HG02588 (cell line): Measurements from ENCODE around the gene HES3.

Experiments used
- ATAC-seq: cut with Tn5 transposase; IDR thresholded peaks from one replicate; pipeline ENCODE4 v1.9.1; 2021; ENCODE audit warnings: mild to moderate bottlenecking, moderate library complexity; ENCODE audit not compliant: unreplicated experiment

HES3 gene

GRCh38 chr1:6245086-6245868 is 1.3 kb downstream of the HES3 start:
- no peak for ATAC-seq

- no peak for ATAC-seq
These were observed 2.0 kb downstream of the HES3 start for GRCh38 chr1:6245869-6246496.

DNA sequence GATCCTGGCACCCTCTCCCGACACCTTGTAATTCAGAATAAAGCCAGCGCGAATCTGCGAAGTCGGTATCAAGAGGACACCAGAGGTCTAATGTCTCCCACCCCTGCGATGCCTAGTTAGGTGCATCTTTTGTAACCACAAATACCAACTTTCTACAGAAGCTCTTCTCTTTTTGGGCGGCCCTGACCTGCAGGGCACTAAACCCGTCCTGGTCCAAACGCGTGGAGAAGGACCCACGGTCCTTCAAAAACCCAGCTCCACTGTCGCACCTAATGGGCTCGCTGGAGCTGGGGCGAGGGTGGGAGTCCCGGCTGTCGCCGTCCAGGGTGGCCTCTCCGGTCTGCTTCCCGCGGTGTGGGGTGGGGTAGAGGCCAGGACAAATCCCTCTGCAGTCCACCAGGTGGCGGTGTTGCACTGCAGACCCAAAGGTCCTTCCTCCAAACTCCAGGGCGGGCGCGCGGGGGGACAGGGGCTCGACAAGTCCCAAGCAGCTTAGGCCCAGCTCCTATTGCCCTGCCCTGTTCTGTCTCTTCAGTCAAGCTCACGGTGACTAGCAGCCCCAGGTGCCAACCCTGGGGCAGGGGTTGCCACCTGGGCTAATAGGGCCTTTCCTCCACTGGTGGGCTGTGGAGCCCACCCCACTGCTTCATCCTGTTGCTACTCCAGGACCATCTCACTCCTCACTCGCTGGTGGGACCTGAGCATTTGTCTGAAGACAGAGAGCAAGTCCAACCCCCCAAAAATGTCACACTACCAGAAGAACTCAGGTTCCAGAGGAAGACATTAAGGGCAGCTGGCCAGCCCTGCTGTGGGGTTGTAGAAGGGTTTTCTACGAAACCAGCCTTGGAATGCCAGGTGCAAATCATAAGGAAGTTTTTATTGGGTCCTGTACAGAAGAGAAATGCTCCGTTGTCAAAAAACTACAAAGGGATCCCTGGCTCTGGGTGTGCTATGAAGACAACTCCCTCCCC is 2.8 kb downstream of the HES3 start:
- ATAC-seq = no peak

DNA sequence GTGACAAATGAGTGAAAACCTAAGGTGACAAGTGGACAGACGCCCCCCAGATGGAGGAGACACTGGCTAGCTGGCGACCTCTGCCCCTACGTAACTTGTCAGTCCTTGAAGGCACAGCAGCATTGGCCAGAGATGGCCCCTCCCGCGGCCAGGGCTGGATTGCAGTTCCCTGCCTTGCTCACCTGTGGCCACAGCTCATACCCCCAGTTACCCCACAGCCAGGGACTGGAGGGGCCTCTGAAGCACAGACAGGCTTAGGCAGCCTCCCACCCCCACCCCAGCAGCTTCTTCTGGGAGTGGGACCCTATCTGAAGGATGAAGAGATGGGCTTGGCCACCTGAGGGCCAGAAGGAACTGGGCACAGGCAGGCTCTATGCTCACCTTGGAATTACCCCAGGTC is 3.7 kb downstream of the HES3 start:
- ATAC-seq = no peak

- ATAC-seq = no peak
These were observed 4.3 kb downstream of the HES3 start for GRCh38 chr1:6248161-6248776.

GRCh38 chr1:6248932-6249738 is 5.2 kb downstream of the HES3 start:
- no peak for ATAC-seq

DNA sequence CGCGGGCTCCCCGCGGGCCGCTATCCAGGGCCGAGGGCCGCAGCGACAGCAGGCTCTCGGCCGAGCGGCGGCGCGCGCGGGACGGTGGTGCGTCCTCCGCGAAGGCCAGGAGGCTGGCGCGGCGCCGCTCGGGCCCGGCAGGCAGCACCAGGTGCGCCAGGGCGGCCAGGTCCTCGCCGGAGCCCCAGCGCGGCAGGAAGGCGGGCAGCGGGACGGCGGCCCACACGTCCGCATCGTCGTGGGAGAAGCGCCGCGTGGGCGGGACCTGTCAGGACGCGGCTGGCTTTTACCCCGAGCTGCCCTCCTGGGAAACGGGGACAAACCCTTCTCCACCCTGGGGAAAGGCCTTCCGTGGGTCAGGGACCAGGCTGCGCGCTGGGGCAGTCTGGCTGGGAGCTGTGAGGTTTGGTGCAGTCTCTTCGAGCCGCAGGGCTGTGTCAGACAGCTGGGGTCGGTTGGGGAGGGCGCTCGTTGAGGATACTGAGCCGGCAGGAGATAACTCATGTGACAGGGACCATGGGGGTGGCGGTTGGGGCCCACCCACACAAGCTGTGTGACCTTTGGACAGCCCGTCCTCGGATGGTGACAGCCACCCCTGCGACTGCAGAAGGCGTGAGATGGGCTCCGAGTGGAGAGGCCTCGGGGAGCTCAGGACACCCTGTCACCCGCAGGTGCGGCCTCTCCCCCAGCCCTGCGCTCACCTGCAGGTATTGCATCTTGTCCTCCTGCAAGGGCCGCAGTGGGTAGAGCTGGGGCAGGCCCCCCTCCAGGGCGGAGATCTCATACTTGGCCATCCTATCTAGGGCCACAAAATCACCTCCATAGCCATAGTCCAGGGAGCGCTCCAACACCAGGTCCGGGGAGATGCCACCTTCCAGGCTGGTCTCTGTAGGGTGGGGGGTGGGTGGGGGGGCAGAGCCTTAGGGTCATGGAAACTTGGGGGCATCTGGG is 6.0 kb downstream of the HES3 start:
- no peak for ATAC-seq

GRCh38 chr1:6251233-6251632 is 7.3 kb downstream of the HES3 start:
- no peak for ATAC-seq

GRCh38 chr1:6251681-6252373 is 7.8 kb downstream of the HES3 start:
- no peak for ATAC-seq

GRCh38 chr1:6252374-6252710 is 8.4 kb downstream of the HES3 start:
- no peak for ATAC-seq

- no peak for ATAC-seq
These were observed 9.4 kb downstream of the HES3 start for GRCh38 chr1:6253380-6253779.

- no peak for ATAC-seq
These were observed 10.7 kb downstream of the HES3 start for GRCh38 chr1:6254691-6255090.

DNA sequence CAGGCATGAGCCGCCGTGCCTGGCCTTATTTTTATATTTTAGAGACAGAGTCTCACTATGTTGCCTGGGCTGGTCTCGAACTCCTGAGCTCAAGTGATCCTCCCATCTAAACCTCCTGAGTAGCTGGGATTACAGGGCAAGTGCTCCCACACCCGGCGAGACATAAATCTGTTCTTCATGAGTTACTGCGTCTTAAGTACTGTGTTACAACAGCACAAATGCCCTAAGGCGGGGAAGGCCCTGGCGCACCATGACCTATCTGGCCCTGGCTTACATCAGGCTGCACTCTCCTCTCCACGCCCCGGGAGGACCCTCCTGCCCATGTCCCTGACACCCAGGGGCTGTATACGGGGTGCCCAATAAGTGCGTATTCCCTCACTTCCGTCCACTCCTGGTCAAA is 12.7 kb downstream of the HES3 start:
- no peak for ATAC-seq

GRCh38 chr1:6257541-6258069 is 13.6 kb downstream of the HES3 start:
- ATAC-seq = no peak

GRCh38 chr1:6258675-6259074 is 14.7 kb downstream of the HES3 start:
- ATAC-seq = no peak

DNA sequence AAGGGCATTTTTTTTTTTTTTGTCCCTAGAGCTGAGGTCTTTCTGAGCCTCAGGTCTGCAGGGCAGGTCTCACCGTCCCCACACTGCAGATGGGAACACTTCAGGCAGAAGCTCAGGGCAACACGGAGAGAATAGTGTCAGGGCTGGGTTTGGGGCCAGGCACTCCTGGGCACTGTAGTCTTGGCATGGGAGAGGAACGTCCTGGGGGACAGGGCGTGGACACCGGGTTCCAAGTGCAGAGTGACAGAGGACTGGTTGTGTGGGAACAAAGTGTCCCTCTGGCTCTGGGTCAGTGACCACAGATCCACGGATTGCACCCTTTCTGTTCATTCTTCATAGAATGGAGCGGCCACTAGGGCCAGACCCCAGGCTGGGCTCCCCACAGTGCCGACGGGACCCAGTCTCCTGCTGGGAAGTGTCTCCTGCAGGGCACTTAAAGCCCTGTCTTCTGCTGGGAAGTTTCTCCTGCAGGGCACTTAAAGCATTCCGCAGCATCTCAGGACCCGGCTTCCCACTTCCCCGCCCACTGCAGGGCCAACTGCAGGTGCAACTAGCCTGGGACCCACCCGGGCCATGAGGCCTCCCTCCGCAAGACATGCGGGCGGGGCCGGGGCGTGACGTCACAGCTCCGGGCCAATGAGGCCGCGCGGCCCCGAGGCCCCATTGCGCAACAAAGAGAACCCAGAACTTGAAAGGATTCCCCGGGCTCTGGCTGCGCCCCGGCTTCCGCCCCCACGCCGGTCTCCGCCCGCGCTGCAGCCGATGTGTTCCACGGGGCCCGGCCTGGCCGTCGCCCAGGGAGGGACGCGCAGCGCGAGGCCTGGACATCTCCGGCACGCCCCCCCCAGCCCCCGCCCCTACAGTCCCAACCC is 15.7 kb downstream of the HES3 start:
- peak; percentile 56 for ATAC-seq

DNA sequence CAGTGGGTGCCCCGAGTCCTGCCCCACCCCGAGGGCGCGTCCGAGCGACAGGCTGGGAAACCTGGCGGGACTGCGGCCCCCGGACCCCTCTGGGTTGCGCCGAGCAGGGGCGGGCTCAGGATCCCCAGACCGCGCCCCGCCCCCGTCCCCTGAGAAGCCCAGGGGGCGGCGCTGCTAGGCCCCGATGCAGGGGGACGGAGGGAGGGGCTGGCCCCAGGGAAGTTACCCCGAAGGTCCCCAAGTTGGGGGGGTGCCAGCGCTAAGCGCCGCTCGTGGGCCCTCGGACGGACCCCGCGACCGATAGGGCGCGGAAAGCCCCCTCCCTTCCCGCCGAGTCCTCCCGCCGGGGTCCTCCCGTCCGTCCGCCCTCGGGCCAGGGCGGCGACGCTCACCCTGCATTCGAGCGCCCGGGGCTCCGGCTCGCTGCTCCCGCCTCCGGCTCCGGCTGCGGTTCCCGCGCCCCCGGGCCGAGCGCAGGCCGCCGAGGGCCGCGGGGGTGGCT is 16.5 kb downstream of the HES3 start:
- ATAC-seq = no peak
